ENCODE measurements around the gene CHID1. TPM values are rescaled to one million over a fixed set of nuclear protein-coding genes. Genes with fewer than 3 reads are reported as not detected.

The CHID1 gene
- total and polyA plus RNA-seq, 2 of the 8 experiments (the other 6 are each of a cell fraction or from before 2014, with no cell fraction given): 81.2 to 88.5 TPM

GRCh38 chr11:914747-915501 is 4.3 kb upstream of the CHID1 start:
- Histone ChIP-seq H2BK15ac (ENCODE audit: low read length) (0 out of 2 replicates have a peak overlapping the region, but pooled peaks have one; percentile 65), H3K27ac (ENCODE audit: low read depth, low read length) (no peak overlapping the region), H2AK5ac (ENCODE audit: low read depth, low read length) (no peak overlapping the region), H3K14ac (ENCODE audit: insufficient read length) (no peak overlapping the region), H3K36me3 (ENCODE audit: control insufficient read depth in 2 of 4, insufficient read depth in 4 of 4, low read length in 3 of 4) (no peaks in the 10 kb centered on the region), H4K5ac (ENCODE audit: insufficient read length, low read depth, low read length) (no peak overlapping the region), H3K27me3 (replicated peaks in 1 of 4; ENCODE audit: control insufficient read depth in 3 of 4, extremely low read depth in 1 of 4, insufficient read depth in 3 of 4, low read length in 3 of 4) (no peaks in the 10 kb centered on the region), H3K4me2 (ENCODE audit: insufficient read depth in 1 of 2, low read depth in 2 of 2, low read length in 2 of 2) (no peak overlapping the region), H2BK20ac (ENCODE audit: low read length) (no peak overlapping the region; the same call in 1 of the 2 replicates), H4K8ac (ENCODE audit: extremely low read depth, insufficient read depth, low read length) (no peak overlapping the region; the same call in 1 of the 2 replicates), H3K4me1 (replicated peaks in 1 of 4; ENCODE audit: control insufficient read depth in 3 of 4, insufficient read depth in 4 of 4, low read length in 3 of 4) (peaks cover 0 to 7% (median 6%) of the 10 kb centered on the region in 4 experiments; a peak in 6 of 7 replicates), H3K9ac (replicated peaks in 1 of 4; ENCODE audit: extremely low read depth in 1 of 4, low read depth in 3 of 4, low read length in 3 of 4) (no peak overlapping the region), H2BK120ac (replicated peaks; ENCODE audit: low read depth, low read length) (no peak overlapping the region), H3K4me3 (ENCODE audit: extremely low read depth in 1 of 4, insufficient read depth in 2 of 4, low read depth in 3 of 4, low read length in 4 of 4) (no peak overlapping the region), H3K4ac (replicated peaks; ENCODE audit: insufficient read length, low read depth, low read length) (no peak overlapping the region), H4K91ac (replicated peaks; ENCODE audit: insufficient read length, low read length) (no peak overlapping the region), H2BK12ac (ENCODE audit: low read depth, low read length) (no peak overlapping the region), H2BK5ac (ENCODE audit: low read depth, low read length) (no peak overlapping the region), H3K56ac (replicated peaks; ENCODE audit: insufficient read length, low read depth, low read length) (no peak overlapping the region), H3K79me1 (ENCODE audit: low read depth, low read length) (no peaks in the 10 kb centered on the region), H3K23ac (ENCODE audit: insufficient read length) (no peak overlapping the region), H3K23me2 (ENCODE audit: low read depth, low read length) (peaks cover 13% of the 10 kb centered on the region), H4K20me1 (replicated peaks in 1 of 2; ENCODE audit: control insufficient read depth in 1 of 2, insufficient read depth in 2 of 2, low read length in 2 of 2) (no peaks in the 10 kb centered on the region), H3K18ac (ENCODE audit: extremely low read depth, low read length) (no peak overlapping the region), H2AFZ (ENCODE audit: low read length) (no peak overlapping the region), H3K9me3 (ENCODE audit: insufficient read depth in 2 of 2, low read depth in 1 of 2, low read length in 1 of 2) (no peaks in the 10 kb centered on the region), H3K79me2 (ENCODE audit: control insufficient read depth in 1 of 2, insufficient read depth in 2 of 2, low read length in 2 of 2) (peaks cover 0 to 5% of the 10 kb centered on the region in 2 experiments; a peak in 2 of 4 replicates)
- DNase-seq (ENCODE audit: low read depth in 1 of 2, low spot score in 2 of 2) (no peak), FAIRE-seq (no peak)
- TF ChIP-seq TBP (IDR thresholded peaks at IDR 0.05; ENCODE audit: low read depth, low read length): no peak
- no peak for TF ChIP-seq KDM5A (IDR thresholded peaks at IDR 0.05; ENCODE audit: low read length)
- CTCF ChIA-PET (ENCODE audit: partially characterized antibody): interaction anchor here (0.6 to 2.4 kb wide), 6 partner anchors 10 to 453 kb away, joined by 3 to 10 read pairs (median 4); partner anchors contain the start of gene AP2A2
- POLR2A ChIA-PET (ENCODE audit: partially characterized antibody): interaction anchor here (0.5 to 1.4 kb wide), 2 partner anchors 30 to 60 kb away, joined by 3 to 4 read pairs; no protein-coding TSS in a partner anchor
- whole genome bisulfite sequencing, 2 experiments (ENCODE audit: extremely low coverage in 1 of 2, insufficient coverage in 1 of 2, insufficient read length in 1 of 2, insufficient replicate concordance in 2 of 2, low coverage in 1 of 2, low lambda C conversion rate in 2 of 2, missing lambda C conversion rate in 1 of 2): 90% methylated on average over 21 of the region's 21 CpGs; no CpG with 5 or more reads in 1 of the 2 experiments
